ENCODE data around the gene LILRA2.
"Not testable (repeated sequence)": the region's sequence is repeated elsewhere in the genome, so short reads cannot be mapped to it uniquely, and the experiment has no call there.

LILRA2 gene

GRCh38 chr19:54571715-54572615, 1.6 kb upstream of the LILRA2 start:
- DNase-seq (ENCODE audit: low spot score), result not testable (repeated sequence)

GRCh38 chr19:54572696-54573311, 786 bp upstream of the LILRA2 start:
- DNase-seq (ENCODE audit: low spot score), result no peak

- no peak for DNase-seq (ENCODE audit: low spot score)
These were observed 461 bp downstream of the LILRA2 start for GRCh38 chr19:54574051-54574450.

GRCh38 chr19:54574527-54575056, 1.0 kb downstream of the LILRA2 start:
- no peak for DNase-seq (ENCODE audit: low spot score)

- not testable (repeated sequence) for DNase-seq (ENCODE audit: low spot score)
These were observed 1.6 kb downstream of the LILRA2 start for GRCh38 chr19:54575205-54575604.

GRCh38 chr19:54576411-54576976, 2.9 kb downstream of the LILRA2 start:
- DNase-seq (ENCODE audit: low spot score), result peak; percentile 47

GRCh38 chr19:54577334-54577733, 3.7 kb downstream of the LILRA2 start:
- DNase-seq (ENCODE audit: low spot score), result no peak

- DNase-seq (ENCODE audit: low spot score), result not testable (repeated sequence)
These were observed 4.7 kb downstream of the LILRA2 start for GRCh38 chr19:54578268-54578667.

GRCh38 chr19:54586397-54586796, 12.8 kb downstream of the LILRA2 start:
- DNase-seq (ENCODE audit: low spot score), result no peak

- no peak for DNase-seq (ENCODE audit: low spot score)
These were observed 13.4 kb downstream of the LILRA2 start for GRCh38 chr19:54587026-54587425.

GRCh38 chr19:54593445-54593844, 19.9 kb downstream of the LILRA2 start, which contains the start of gene LILRA1:
LILRA1 (plus strand) TSS chr19:54593632; CDS start chr19:54594245, 613 bp downstream.
- DNase-seq (ENCODE audit: low spot score), result not testable (repeated sequence)

GRCh38 chr19:54593931-54594626, 20.5 kb downstream of the LILRA2 start:
- not testable (repeated sequence) for DNase-seq (ENCODE audit: low spot score)

GRCh38 chr19:54594737-54595136, 21.1 kb downstream of the LILRA2 start:
- no peak for DNase-seq (ENCODE audit: low spot score)

- not testable (repeated sequence) for DNase-seq (ENCODE audit: low spot score)
These were observed 22.3 kb downstream of the LILRA2 start for GRCh38 chr19:54595680-54596436.

- no peak for DNase-seq (ENCODE audit: low spot score)
These were observed 26.6 kb downstream of the LILRA2 start for GRCh38 chr19:54600212-54600611.

GRCh38 chr19:54606230-54606629, 32.6 kb downstream of the LILRA2 start:
- no peak for DNase-seq (ENCODE audit: low spot score)

- no peak for DNase-seq (ENCODE audit: low spot score)
These were observed 33.5 kb downstream of the LILRA2 start for GRCh38 chr19:54606891-54607784.

GRCh38 chr19:54607785-54608150, 34.2 kb downstream of the LILRA2 start:
- DNase-seq (ENCODE audit: low spot score), result no peak

- DNase-seq (ENCODE audit: low spot score), result no peak
These were observed 34.6 kb downstream of the LILRA2 start for GRCh38 chr19:54608205-54608604.

- no peak for DNase-seq (ENCODE audit: low spot score)
These were observed 35.2 kb downstream of the LILRA2 start for GRCh38 chr19:54608792-54609191.

All from iPS-NIHi11 (cell line).